Breast epithelium (tissue), 4 donors: ENCODE measurements around the gene RFX3. TPM values are rescaled to one million over a fixed set of nuclear protein-coding genes. Genes with fewer than 3 reads are reported as not detected.

Experiments used
- DNase-seq, 2 donors: peaks; one replicate each; pipeline ENCODE4 v3.0.0-alpha.2; 2019; ENCODE audit warnings: low spot score in 2 of 2
- H3K27ac ChIP-seq, 2 donors: fragments of 200-600 bp; sonication (generic) in 1 of 2; one replicate each; pipeline ENCODE4 v1.5.1; 2016 to 2019; ENCODE audit warnings: mild to moderate bottlenecking in 1 of 2
- H3K27me3 ChIP-seq, 2 donors: fragments of 200-600 bp; sonication (generic) in 1 of 2; one replicate each; pipeline versions ENCODE4 v1.5.1 to v1.6.0; 2017 to 2019; ENCODE audit warnings: control low read depth in 1 of 2, mild to moderate bottlenecking in 1 of 2
- H3K36me3 ChIP-seq: fragments of 200-600 bp; one replicate; pipeline ENCODE4 v1.5.1; 2019
- H3K4me1 ChIP-seq, 2 donors: fragments of 200-600 bp; sonication (generic); one replicate each; pipeline ENCODE4 v1.5.1; 2016 to 2019; ENCODE audit warnings: control low read depth in 1 of 2
- H3K4me3 ChIP-seq, 3 donors: fragments of 200-600 bp; sonication (generic); 1 replicate in 2 of 3; 2 replicates in 1 of 3; pipeline ENCODE4 v1.5.1; 2016 to 2019; ENCODE audit warnings: mild to moderate bottlenecking in 3 of 3, moderate library complexity in 2 of 3
- H3K9me3 ChIP-seq, 2 donors: fragments of 200-600 bp; sonication (generic) in 1 of 2; one replicate each; pipeline ENCODE4 v1.5.1; 2016 to 2019; ENCODE audit warnings: control low read depth in 1 of 2
- POLR2A ChIP-seq: fragments of 450-650 bp; IDR thresholded peaks from one replicate; pipeline ENCODE4 v1.6.1; 2016; ENCODE audit warnings: antibody characterized with exemption, mild to moderate bottlenecking, moderate library complexity
- POLR2AphosphoS5 ChIP-seq, 3 donors: sonication (generic); formaldehyde crosslinking; IDR thresholded peaks; one replicate each; pipeline ENCODE4 v1.6.1; 2017; ENCODE audit warnings: antibody characterized with exemption in 3 of 3
- intact Hi-C: fragments of 100-400 bp; cut with DNase I; formaldehyde crosslinking; loops from one replicate; pipeline ENCODE4 v1.15.1; 2023; ENCODE audit warnings: low total_unique reads
- total RNA-seq, 3 donors: library from RNA; depleted of rRNA; stranded (reverse); fragments of >200 nt; gene quantifications; one replicate each; pipeline ENCODE4 v1.1.0, GENCODE V29; 2016
- TF ChIP-seq, protein P1 (sequence below), 3 donors: fragments of 450-650 bp; IDR thresholded peaks; one replicate each; pipeline ENCODE4 v1.5.1; 2016 to 2017; ENCODE audit warnings: antibody characterized with exemption in 3 of 3, mild to moderate bottlenecking in 3 of 3, moderate library complexity in 3 of 3

The RFX3 gene
- total RNA-seq, 3 donors from 2014 or later, result 9.3 to 18.0 (median 13.8) TPM

DNA sequence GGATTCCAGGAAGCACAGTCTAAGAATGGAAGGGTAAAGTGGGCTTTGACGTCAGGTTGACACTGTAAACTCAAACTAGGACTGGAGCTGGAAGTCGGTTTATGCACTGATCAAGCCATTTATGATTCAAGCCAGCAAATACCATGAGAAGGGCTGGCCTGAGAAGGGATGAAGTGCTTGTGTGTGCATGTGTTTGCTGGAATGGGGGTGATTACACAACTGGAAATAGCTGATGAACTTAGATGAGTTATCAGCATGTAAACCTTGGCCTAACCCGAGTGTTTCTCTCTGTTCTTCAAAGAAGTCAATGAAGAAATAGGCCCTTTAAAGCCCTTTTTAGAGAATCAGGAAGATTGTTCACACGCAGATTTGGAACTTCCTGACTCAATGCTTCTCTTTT, 287.6 kb downstream of the RFX3 start:
- H3K27me3 ChIP-seq, result no peaks in the 10 kb centered on the region
- DNase-seq, result no peak
- no peaks in the 10 kb centered on the region for H3K36me3 ChIP-seq
- no peak overlapping the region for H3K4me3 ChIP-seq
- H3K9me3 ChIP-seq, result no peaks in the 10 kb centered on the region
- no peaks in the 10 kb centered on the region for H3K4me1 ChIP-seq
- TF ChIP-seq, protein P1, sequence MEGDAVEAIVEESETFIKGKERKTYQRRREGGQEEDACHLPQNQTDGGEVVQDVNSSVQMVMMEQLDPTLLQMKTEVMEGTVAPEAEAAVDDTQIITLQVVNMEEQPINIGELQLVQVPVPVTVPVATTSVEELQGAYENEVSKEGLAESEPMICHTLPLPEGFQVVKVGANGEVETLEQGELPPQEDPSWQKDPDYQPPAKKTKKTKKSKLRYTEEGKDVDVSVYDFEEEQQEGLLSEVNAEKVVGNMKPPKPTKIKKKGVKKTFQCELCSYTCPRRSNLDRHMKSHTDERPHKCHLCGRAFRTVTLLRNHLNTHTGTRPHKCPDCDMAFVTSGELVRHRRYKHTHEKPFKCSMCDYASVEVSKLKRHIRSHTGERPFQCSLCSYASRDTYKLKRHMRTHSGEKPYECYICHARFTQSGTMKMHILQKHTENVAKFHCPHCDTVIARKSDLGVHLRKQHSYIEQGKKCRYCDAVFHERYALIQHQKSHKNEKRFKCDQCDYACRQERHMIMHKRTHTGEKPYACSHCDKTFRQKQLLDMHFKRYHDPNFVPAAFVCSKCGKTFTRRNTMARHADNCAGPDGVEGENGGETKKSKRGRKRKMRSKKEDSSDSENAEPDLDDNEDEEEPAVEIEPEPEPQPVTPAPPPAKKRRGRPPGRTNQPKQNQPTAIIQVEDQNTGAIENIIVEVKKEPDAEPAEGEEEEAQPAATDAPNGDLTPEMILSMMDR (IDR thresholded peaks at IDR 0.05), result no peak
- TF ChIP-seq POLR2A (no peak), POLR2AphosphoS5 (IDR thresholded peaks at IDR 0.05) (no peak)
- H3K27ac ChIP-seq, result no peak overlapping the region
- intact Hi-C loops, result no loop called here

DNA sequence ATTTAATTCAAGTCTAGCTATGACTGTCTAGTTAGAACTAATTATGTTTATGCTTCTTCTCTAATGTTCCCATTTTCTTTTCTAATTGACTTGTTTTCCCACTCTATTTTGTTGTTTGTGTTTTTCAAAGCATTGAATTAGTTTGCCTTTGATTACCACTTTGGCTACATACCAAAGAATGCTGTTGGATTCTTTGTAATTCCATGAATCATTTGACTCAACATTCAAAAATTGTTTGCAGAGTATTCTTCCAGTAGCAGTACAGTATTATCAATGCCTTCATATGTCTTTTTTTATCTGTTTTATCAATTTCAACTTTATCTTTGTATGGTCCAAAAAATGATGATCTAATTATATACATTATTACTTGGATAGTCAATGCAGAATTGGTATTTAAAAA, 288.7 kb downstream of the RFX3 start:
- H3K27ac ChIP-seq, result no peak overlapping the region
- H3K27me3 ChIP-seq, result no peaks in the 10 kb centered on the region
- no peaks in the 10 kb centered on the region for H3K36me3 ChIP-seq
- intact Hi-C loops, result no loop called here
- H3K4me3 ChIP-seq, result no peak overlapping the region
- no peaks in the 10 kb centered on the region for H3K4me1 ChIP-seq
- TF ChIP-seq POLR2AphosphoS5 (IDR thresholded peaks at IDR 0.05) (no peak), POLR2A (no peak)
- TF ChIP-seq, protein P1 (IDR thresholded peaks at IDR 0.05), result no peak
- H3K9me3 ChIP-seq, result no peaks in the 10 kb centered on the region
- DNase-seq, result no peak

DNA sequence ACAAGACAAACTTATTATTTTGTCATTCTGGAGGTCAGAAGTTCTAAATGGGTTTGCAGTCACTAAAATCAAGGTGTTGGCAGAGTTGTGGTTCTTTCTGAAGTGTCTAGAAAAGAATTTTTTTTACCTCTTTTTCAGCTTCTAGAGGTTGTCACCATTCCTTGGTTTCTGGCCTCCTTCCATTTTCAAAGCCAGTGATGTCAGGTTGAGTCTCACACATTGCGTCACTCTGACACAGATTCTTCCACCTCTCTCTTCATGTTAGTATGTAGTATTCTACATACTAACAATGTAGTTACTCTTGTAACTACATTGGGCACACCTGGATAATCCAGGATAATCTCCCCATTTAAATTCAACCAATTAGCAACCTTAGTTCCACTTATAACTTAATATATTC, 290.3 kb downstream of the RFX3 start:
- Histone ChIP-seq H3K27ac (no peak overlapping the region), H3K4me1 (no peaks in the 10 kb centered on the region), H3K27me3 (no peaks in the 10 kb centered on the region), H3K9me3 (no peaks in the 10 kb centered on the region), H3K36me3 (no peaks in the 10 kb centered on the region), H3K4me3 (no peak overlapping the region)
- TF ChIP-seq POLR2AphosphoS5 (IDR thresholded peaks at IDR 0.05) (no peak), POLR2A (no peak)
- TF ChIP-seq, protein P1 (IDR thresholded peaks at IDR 0.05), result no peak
- DNase-seq, result no peak
- intact Hi-C loops, result no loop called here

DNA sequence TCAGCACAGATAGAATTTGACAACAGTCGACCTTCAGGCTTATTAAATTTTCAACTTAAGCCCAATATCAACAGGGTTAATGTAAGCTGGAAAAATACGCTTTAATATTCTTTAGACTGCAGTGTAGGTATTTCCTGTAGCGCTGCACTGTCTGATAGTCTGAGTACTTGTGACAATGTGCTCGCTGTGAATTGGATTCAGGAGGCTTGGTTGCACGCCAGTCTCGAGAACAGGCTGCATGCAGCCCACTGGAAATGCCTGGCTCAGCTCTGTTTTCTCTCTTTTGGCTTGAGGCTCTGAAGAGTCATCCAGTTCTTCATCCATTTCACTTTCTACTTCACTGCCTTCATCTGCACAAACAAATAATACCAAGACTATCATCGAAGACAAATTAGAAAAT, 300.9 kb downstream of the RFX3 start:
- no peak for TF ChIP-seq POLR2A
- TF ChIP-seq POLR2AphosphoS5 (IDR thresholded peaks at IDR 0.05), result no peak
- TF ChIP-seq, protein P1 (IDR thresholded peaks at IDR 0.05), result no peak
- H3K4me1 ChIP-seq, result no peaks in the 10 kb centered on the region
- DNase-seq, result no peak
- H3K9me3 ChIP-seq, result no peaks in the 10 kb centered on the region
- no peak overlapping the region for H3K4me3 ChIP-seq
- H3K27ac ChIP-seq, result no peak overlapping the region
- no peaks in the 10 kb centered on the region for H3K27me3 ChIP-seq
- intact Hi-C loops, result no loop called here
- peaks cover 3% of the 10 kb centered on the region for H3K36me3 ChIP-seq

DNA sequence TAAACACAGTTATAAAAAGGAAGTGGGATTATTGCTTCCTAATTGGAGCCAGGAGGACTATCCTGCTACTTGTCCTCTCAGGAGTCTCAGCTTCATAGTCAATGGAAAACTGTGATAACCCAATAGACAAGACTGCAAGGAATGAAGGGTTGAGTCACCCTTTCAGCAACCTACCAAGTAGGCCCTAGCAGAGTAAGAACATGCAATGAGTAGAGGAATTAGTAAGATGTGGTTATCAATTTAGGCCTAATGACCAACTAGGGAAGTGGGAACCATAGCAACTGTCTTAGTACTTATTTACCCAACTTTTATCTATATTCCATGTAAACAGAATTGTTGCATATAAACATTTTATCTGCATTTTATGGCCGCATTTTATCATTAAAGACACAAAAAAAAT, 310.1 kb downstream of the RFX3 start:
- Histone ChIP-seq H3K9me3 (no peaks in the 10 kb centered on the region), H3K4me1 (no peaks in the 10 kb centered on the region), H3K4me3 (no peak overlapping the region), H3K27ac (no peak overlapping the region), H3K27me3 (no peaks in the 10 kb centered on the region), H3K36me3 (no peaks in the 10 kb centered on the region)
- no peak for DNase-seq
- TF ChIP-seq, protein P1 (IDR thresholded peaks at IDR 0.05), result no peak
- no peak for TF ChIP-seq POLR2A
- TF ChIP-seq POLR2AphosphoS5 (IDR thresholded peaks at IDR 0.05), result no peak
- intact Hi-C loops, result no loop called here
